Immature natural killer cell (primary cell): Measurements from ENCODE around the gene CACNA1C. TPM values are rescaled to one million over a fixed set of nuclear protein-coding genes. Genes with fewer than 3 reads are reported as not detected.

ENCODE experiments used
- DNase-seq, 3 donors: peaks; one replicate each; pipeline ENCODE4 v3.0.0; 2022; ENCODE audit warnings: mixed read lengths in 1 of 3
- H3K27ac Mint-ChIP-seq, 6 donors: one replicate each; pipeline ENCODE4 v1.8.0; 2020; ENCODE audit warnings: mixed read lengths in 6 of 6, mild to moderate bottlenecking in 5 of 6, inconsistent platforms in 4 of 6, moderate library complexity in 3 of 6
- H3K27me3 Mint-ChIP-seq, 3 donors: one replicate each; pipeline ENCODE4 v1.8.0; 2020 to 2021; ENCODE audit warnings: low read depth in 3 of 3, mild to moderate bottlenecking in 3 of 3, mixed read lengths in 3 of 3, moderate library complexity in 3 of 3, inconsistent platforms in 1 of 3
- H3K36me3 Mint-ChIP-seq, 3 donors: one replicate each; pipeline ENCODE4 v1.8.0; 2020; ENCODE audit warnings: mixed read lengths in 3 of 3, inconsistent platforms in 2 of 3, mild to moderate bottlenecking in 2 of 3
- H3K4me1 Mint-ChIP-seq, 2 donors: one replicate each; pipeline ENCODE4 v1.8.0; 2020; ENCODE audit warnings: inconsistent platforms in 2 of 2, mild to moderate bottlenecking in 2 of 2, mixed read lengths in 2 of 2, moderate library complexity in 1 of 2
- H3K4me3 Mint-ChIP-seq, 5 donors: one replicate each; pipeline ENCODE4 v1.8.0; 2020; ENCODE audit warnings: mild to moderate bottlenecking in 5 of 5, mixed read lengths in 5 of 5, inconsistent platforms in 3 of 5, moderate library complexity in 3 of 5
- H3K9me3 Mint-ChIP-seq, 6 donors: one replicate each; pipeline ENCODE4 v1.8.0; 2020; ENCODE audit warnings: mild to moderate bottlenecking in 6 of 6, mixed read lengths in 6 of 6, inconsistent platforms in 4 of 6, moderate library complexity in 3 of 6
- polyA plus RNA-seq, 3 donors: library from polyadenylated mRNA; unstranded; fragments of 300-500 nt; fragmentation: Illumina TruSeq; gene quantifications; one replicate each; pipeline ENCODE4 v1.2.3, GENCODE V29; 2021

CACNA1C gene
- polyA plus RNA-seq, 3 donors from 2014 or later: 0.05 to 0.36 (median 0.12) TPM

- H3K27ac Mint-ChIP-seq: no peak overlapping the region
Measured at GRCh38 chr12:2346416-2346815, 293.6 kb downstream of the CACNA1C start.

GRCh38 chr12:2347137-2347843, 294.5 kb downstream of the CACNA1C start:
- Mint-ChIP-seq H3K9me3 (no peaks in the 10 kb centered on the region), H3K27ac (no peak overlapping the region), H3K27me3 (peaks cover 0 to 10% (median 4%) of the 10 kb centered on the region in 3 donors), H3K4me3 (no peak overlapping the region), H3K36me3 (no peaks in the 10 kb centered on the region), H3K4me1 (no peaks in the 10 kb centered on the region)
- DNase-seq: no peak

More at GRCh38 chr12:2346416-2346815, 293.6 kb downstream of the CACNA1C start:
- Mint-ChIP-seq H3K4me1 (no peaks in the 10 kb centered on the region), H3K36me3 (no peaks in the 10 kb centered on the region), H3K4me3 (no peak overlapping the region), H3K9me3 (no peaks in the 10 kb centered on the region), H3K27me3 (peaks cover 0 to 8% (median 4%) of the 10 kb centered on the region in 3 donors)
- no peak for DNase-seq

GRCh38 chr12:2347844-2348481, 295.2 kb downstream of the CACNA1C start:
- H3K9me3 Mint-ChIP-seq: no peaks in the 10 kb centered on the region
- H3K4me3 Mint-ChIP-seq: no peak overlapping the region
- H3K27ac Mint-ChIP-seq: no peak overlapping the region
- no peak for DNase-seq
- no peaks in the 10 kb centered on the region for H3K36me3 Mint-ChIP-seq
- peaks cover 0 to 10% (median 4%) of the 10 kb centered on the region in 3 donors for H3K27me3 Mint-ChIP-seq
- H3K4me1 Mint-ChIP-seq: no peaks in the 10 kb centered on the region

- H3K4me1 Mint-ChIP-seq: no peaks in the 10 kb centered on the region
- H3K36me3 Mint-ChIP-seq: no peaks in the 10 kb centered on the region
- no peaks in the 10 kb centered on the region for H3K9me3 Mint-ChIP-seq
- no peak overlapping the region for H3K27ac Mint-ChIP-seq
- peaks cover 0 to 10% (median 4%) of the 10 kb centered on the region in 3 donors for H3K27me3 Mint-ChIP-seq
- H3K4me3 Mint-ChIP-seq: no peak overlapping the region
- DNase-seq: no peak
Measured at GRCh38 chr12:2348482-2348852, 295.7 kb downstream of the CACNA1C start.

- Mint-ChIP-seq H3K9me3 (no peaks in the 10 kb centered on the region), H3K4me3 (no peak overlapping the region), H3K4me1 (no peaks in the 10 kb centered on the region), H3K27me3 (peaks cover 1 to 10% (median 5%) of the 10 kb centered on the region in 3 donors), H3K36me3 (no peaks in the 10 kb centered on the region), H3K27ac (no peak overlapping the region)
- no peak for DNase-seq
Measured at GRCh38 chr12:2351161-2351560, 298.4 kb downstream of the CACNA1C start.

GRCh38 chr12:2352203-2352602, 299.4 kb downstream of the CACNA1C start:
- Mint-ChIP-seq H3K27ac (no peak overlapping the region), H3K36me3 (no peaks in the 10 kb centered on the region)

GRCh38 chr12:2353281-2353680, 300.5 kb downstream of the CACNA1C start:
- no peak overlapping the region for H3K4me3 Mint-ChIP-seq
- no peaks in the 10 kb centered on the region for H3K36me3 Mint-ChIP-seq
- peaks cover 1 to 5% (median 3%) of the 10 kb centered on the region in 3 donors for H3K27me3 Mint-ChIP-seq
- peaks cover 5 to 7% of the 10 kb centered on the region in 2 donors for H3K4me1 Mint-ChIP-seq
- H3K9me3 Mint-ChIP-seq: no peaks in the 10 kb centered on the region
- no peak for DNase-seq
- H3K27ac Mint-ChIP-seq: no peak overlapping the region

More at GRCh38 chr12:2352203-2352602, 299.4 kb downstream of the CACNA1C start:
- H3K9me3 Mint-ChIP-seq: no peaks in the 10 kb centered on the region
- H3K4me3 Mint-ChIP-seq: no peak overlapping the region
- H3K4me1 Mint-ChIP-seq: no peaks in the 10 kb centered on the region
- DNase-seq: no peak
- H3K27me3 Mint-ChIP-seq: peaks cover 1 to 7% (median 3%) of the 10 kb centered on the region in 3 donors

GRCh38 chr12:2353691-2354090, 300.9 kb downstream of the CACNA1C start:
- no peak for DNase-seq
- Mint-ChIP-seq H3K36me3 (no peaks in the 10 kb centered on the region), H3K4me1 (peaks cover 9 to 11% of the 10 kb centered on the region in 2 donors), H3K9me3 (no peaks in the 10 kb centered on the region), H3K27me3 (peaks cover 2 to 9% (median 3%) of the 10 kb centered on the region in 3 donors), H3K4me3 (no peak overlapping the region), H3K27ac (peak overlapping the region in 1 of 6 donors; percentile 25)

GRCh38 chr12:2354151-2354991, 301.6 kb downstream of the CACNA1C start:
- H3K9me3 Mint-ChIP-seq: no peaks in the 10 kb centered on the region
- peaks cover 13 to 17% of the 10 kb centered on the region in 2 donors for H3K4me1 Mint-ChIP-seq
- DNase-seq: no peak
- H3K27ac Mint-ChIP-seq: no peak overlapping the region
- H3K27me3 Mint-ChIP-seq: peaks cover 3 to 9% (median 8%) of the 10 kb centered on the region in 3 donors
- H3K4me3 Mint-ChIP-seq: no peak overlapping the region
- no peaks in the 10 kb centered on the region for H3K36me3 Mint-ChIP-seq

GRCh38 chr12:2355198-2355597, 302.4 kb downstream of the CACNA1C start:
- H3K4me1 Mint-ChIP-seq: peaks cover 13 to 17% of the 10 kb centered on the region in 2 donors
- H3K36me3 Mint-ChIP-seq: no peaks in the 10 kb centered on the region
- H3K27me3 Mint-ChIP-seq: peaks cover 3 to 10% (median 8%) of the 10 kb centered on the region in 3 donors
- no peak for DNase-seq
- H3K4me3 Mint-ChIP-seq: no peak overlapping the region
- no peak overlapping the region for H3K27ac Mint-ChIP-seq
- H3K9me3 Mint-ChIP-seq: no peaks in the 10 kb centered on the region

GRCh38 chr12:2355604-2356003, 302.8 kb downstream of the CACNA1C start:
- no peaks in the 10 kb centered on the region for H3K36me3 Mint-ChIP-seq
- no peak for DNase-seq
- no peak overlapping the region for H3K27ac Mint-ChIP-seq
- no peaks in the 10 kb centered on the region for H3K9me3 Mint-ChIP-seq
- H3K4me1 Mint-ChIP-seq: peaks cover 13 to 17% of the 10 kb centered on the region in 2 donors
- H3K4me3 Mint-ChIP-seq: no peak overlapping the region
- peaks cover 3 to 10% (median 8%) of the 10 kb centered on the region in 3 donors for H3K27me3 Mint-ChIP-seq

GRCh38 chr12:2356601-2357125, 303.9 kb downstream of the CACNA1C start:
- Mint-ChIP-seq H3K9me3 (no peaks in the 10 kb centered on the region), H3K4me3 (no peak overlapping the region), H3K27me3 (peaks cover 3 to 10% (median 8%) of the 10 kb centered on the region in 3 donors), H3K27ac (no peak overlapping the region), H3K36me3 (no peaks in the 10 kb centered on the region), H3K4me1 (peaks cover 13 to 17% of the 10 kb centered on the region in 2 donors)
- no peak for DNase-seq

- peak overlapping the region in 2 of 6 donors; percentile 9 to 23 for H3K27ac Mint-ChIP-seq
- H3K4me1 Mint-ChIP-seq: peaks cover 13 to 26% of the 10 kb centered on the region in 2 donors
- DNase-seq: no peak
- H3K4me3 Mint-ChIP-seq: peak overlapping the region in 3 of 5 donors; percentile 11 to 51 (median 31)
- H3K9me3 Mint-ChIP-seq: peaks cover 0 to 1% (median 0%) of the 10 kb centered on the region in 6 donors
- peaks cover 3 to 8% (median 7%) of the 10 kb centered on the region in 3 donors for H3K27me3 Mint-ChIP-seq
- no peaks in the 10 kb centered on the region for H3K36me3 Mint-ChIP-seq
Measured at GRCh38 chr12:2358986-2359658, 306.3 kb downstream of the CACNA1C start.
